ENCODE data around the gene SERPINA1. TPM values are rescaled to one million over a fixed set of nuclear protein-coding genes. Genes with fewer than 3 reads are reported as not detected.

SERPINA1 gene
- total and polyA plus RNA-seq, 2 of the 13 experiments (the other 11 are each of a cell fraction or from before 2014, with no cell fraction given) = 3,266 to 11,015 TPM

DNA sequence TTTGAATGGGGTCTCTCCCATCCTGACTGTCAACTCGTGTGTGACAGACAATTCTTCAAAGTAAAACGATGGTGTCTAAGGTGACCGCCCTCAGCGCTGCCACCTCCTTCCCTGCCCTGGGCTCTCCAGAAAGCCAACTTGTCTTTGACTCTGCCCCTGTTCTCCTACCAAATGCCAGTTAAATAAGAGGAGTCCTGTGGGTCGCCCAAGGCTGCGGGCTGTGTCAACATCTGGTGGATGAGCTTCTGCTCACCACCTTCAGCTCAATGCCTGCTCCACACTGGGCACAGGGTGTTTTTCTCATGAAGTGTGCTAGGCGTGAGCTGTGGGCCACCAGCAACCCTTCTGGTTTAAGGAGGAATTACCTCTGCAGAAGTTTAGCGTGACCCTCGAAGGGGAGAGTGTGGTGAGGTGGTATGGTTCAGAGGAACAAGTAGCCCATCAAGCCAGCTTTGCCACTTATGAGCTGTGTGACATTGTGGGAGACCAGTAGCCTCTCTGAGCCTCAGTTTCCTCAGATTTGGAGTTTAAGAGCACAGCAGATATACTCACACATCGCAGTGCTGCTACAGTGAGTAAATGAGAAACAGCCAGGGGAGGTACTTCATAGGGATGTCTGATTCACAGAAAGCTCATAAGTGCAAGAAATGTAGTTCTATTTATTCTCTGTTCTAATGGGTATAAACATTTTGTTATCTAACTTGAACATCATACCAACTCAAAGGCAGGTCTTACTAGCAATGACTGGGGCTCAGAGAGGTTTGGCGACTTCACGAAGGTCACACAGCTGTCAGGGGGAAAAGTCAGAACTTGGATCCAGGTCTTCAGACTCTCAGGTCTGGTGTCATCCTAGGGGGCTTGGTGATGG lies 12.1 kb downstream of the SERPINA1 start (continued):
- TF ChIP-seq, protein P1, sequence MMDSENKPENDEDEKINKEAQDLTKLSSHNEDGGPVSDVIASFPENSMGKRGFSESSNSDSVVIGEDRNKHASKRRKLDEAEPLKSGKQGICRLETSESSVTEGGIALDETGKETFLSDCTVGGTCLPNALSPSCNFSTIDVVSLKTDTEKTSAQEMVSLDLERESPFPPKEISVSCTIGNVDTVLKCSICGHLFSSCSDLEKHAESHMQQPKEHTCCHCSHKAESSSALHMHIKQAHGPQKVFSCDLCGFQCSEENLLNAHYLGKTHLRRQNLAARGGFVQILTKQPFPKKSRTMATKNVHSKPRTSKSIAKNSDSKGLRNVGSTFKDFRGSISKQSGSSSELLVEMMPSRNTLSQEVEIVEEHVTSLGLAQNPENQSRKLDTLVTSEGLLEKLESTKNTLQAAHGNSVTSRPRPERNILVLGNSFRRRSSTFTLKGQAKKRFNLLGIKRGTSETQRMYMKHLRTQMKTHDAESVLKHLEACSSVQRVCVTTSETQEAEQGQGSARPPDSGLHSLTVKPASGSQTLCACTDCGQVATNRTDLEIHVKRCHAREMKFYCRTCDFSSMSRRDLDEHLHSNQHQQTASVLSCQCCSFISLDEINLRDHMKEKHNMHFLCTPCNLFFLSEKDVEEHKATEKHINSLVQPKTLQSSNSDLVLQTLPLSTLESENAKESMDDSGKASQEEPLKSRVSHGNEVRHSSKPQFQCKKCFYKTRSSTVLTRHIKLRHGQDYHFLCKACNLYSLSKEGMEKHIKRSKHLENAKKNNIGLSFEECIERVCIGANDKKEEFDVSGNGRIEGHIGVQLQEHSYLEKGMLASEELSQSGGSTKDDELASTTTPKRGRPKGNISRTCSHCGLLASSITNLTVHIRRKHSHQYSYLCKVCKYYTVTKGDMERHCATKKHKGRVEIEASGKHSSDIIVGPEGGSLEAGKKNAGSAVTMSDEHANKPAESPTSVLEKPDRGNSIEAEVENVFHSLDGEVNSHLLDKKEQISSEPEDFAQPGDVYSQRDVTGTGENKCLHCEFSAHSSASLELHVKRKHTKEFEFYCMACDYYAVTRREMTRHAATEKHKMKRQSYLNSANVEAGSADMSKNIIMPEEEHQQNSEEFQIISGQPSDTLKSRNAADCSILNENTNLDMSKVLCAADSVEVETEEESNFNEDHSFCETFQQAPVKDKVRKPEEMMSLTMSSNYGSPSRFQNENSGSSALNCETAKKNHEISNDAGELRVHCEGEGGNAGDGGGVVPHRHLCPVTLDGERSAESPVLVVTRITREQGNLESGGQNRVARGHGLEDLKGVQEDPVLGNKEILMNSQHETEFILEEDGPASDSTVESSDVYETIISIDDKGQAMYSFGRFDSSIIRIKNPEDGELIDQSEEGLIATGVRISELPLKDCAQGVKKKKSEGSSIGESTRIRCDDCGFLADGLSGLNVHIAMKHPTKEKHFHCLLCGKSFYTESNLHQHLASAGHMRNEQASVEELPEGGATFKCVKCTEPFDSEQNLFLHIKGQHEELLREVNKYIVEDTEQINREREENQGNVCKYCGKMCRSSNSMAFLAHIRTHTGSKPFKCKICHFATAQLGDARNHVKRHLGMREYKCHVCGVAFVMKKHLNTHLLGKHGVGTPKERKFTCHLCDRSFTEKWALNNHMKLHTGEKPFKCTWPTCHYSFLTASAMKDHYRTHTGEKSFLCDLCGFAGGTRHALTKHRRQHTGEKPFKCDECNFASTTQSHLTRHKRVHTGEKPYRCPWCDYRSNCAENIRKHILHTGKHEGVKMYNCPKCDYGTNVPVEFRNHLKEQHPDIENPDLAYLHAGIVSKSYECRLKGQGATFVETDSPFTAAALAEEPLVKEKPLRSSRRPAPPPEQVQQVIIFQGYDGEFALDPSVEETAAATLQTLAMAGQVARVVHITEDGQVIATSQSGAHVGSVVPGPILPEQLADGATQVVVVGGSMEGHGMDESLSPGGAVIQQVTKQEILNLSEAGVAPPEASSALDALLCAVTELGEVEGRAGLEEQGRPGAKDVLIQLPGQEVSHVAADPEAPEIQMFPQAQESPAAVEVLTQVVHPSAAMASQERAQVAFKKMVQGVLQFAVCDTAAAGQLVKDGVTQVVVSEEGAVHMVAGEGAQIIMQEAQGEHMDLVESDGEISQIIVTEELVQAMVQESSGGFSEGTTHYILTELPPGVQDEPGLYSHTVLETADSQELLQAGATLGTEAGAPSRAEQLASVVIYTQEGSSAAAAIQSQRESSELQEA (CRISPR knock-in tag; IDR thresholded peaks at IDR 0.05; ENCODE audit: not compliant biosample characterization) = no peak
- peak; percentile 32; the same call in 1 of the 2 replicates for TF ChIP-seq NFIC (IDR thresholded peaks at IDR 0.05; ENCODE audit: low read length)
- no peak for TF ChIP-seq ZNF7 (CRISPR knock-in tag; IDR thresholded peaks at IDR 0.05)
- no peak for TF ChIP-seq ZNF350 (CRISPR knock-in tag; IDR thresholded peaks at IDR 0.05; ENCODE audit: borderline replicate concordance, low read depth)
- no peak for TF ChIP-seq HES4 (CRISPR knock-in tag; IDR thresholded peaks at IDR 0.05; ENCODE audit: borderline replicate concordance)
- no peak for TF ChIP-seq ZNF468 (CRISPR knock-in tag; IDR thresholded peaks at IDR 0.05)
- no peak for TF ChIP-seq EED (CRISPR knock-in tag; IDR thresholded peaks at IDR 0.05)
- peak; percentile 25; the same call in 1 of the 2 replicates for TF ChIP-seq ZFY (CRISPR knock-in tag; IDR thresholded peaks at IDR 0.05)
- no peak for TF ChIP-seq SMAD9 (CRISPR knock-in tag; IDR thresholded peaks at IDR 0.05)
- TF ChIP-seq ZNF598 (CRISPR knock-in tag; IDR thresholded peaks at IDR 0.05; ENCODE audit: borderline replicate concordance) = no peak
- peak; percentile 50 to 88; a peak in 3 of 4 replicates for TF ChIP-seq POLR2A (IDR thresholded peaks at IDR 0.05; ENCODE audit: insufficient read depth in 1 of 2, low read depth in 2 of 2, low read length in 2 of 2)
- TF ChIP-seq POGZ (CRISPR knock-in tag; IDR thresholded peaks at IDR 0.05) = peak; percentile 40; the same call in 1 of the 2 replicates
- TF ChIP-seq, protein P2, sequence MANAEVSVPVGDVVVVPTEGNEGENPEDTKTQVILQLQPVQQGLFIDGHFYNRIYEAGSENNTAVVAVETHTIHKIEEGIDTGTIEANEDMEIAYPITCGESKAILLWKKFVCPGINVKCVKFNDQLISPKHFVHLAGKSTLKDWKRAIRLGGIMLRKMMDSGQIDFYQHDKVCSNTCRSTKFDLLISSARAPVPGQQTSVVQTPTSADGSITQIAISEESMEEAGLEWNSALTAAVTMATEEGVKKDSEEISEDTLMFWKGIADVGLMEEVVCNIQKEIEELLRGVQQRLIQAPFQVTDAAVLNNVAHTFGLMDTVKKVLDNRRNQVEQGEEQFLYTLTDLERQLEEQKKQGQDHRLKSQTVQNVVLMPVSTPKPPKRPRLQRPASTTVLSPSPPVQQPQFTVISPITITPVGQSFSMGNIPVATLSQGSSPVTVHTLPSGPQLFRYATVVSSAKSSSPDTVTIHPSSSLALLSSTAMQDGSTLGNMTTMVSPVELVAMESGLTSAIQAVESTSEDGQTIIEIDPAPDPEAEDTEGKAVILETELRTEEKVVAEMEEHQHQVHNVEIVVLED (CRISPR knock-in tag; IDR thresholded peaks at IDR 0.05; ENCODE audit: borderline replicate concordance) = no peak
- TF ChIP-seq, protein P3, sequence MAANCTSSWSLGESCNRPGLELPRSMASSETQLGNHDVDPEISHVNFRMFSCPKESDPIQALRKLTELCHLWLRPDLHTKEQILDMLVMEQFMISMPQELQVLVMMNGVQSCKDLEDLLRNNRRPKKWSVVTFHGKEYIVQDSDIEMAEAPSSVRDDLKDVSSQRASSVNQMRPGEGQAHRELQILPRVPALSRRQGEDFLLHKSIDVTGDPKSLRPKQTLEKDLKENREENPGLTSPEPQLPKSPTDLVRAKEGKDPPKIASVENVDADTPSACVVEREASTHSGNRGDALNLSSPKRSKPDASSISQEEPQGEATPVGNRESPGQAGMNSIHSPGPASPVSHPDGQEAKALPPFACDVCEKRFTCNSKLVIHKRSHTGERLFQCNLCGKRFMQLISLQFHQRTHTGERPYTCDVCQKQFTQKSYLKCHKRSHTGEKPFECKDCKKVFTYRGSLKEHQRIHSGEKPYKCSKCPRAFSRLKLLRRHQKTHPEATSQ (CRISPR knock-in tag; IDR thresholded peaks at IDR 0.05; ENCODE audit: borderline replicate concordance) = no peak; the same call in none of the 2 replicates
- TF ChIP-seq CREB1 (IDR thresholded peaks at IDR 0.05) = no peak
- TF ChIP-seq CREB1 (CRISPR knock-in tag; IDR thresholded peaks at IDR 0.05) = peak; percentile 57; the same call in 1 of the 2 replicates
- no peak for TF ChIP-seq MBNL3 (CRISPR knock-in tag; conservative IDR thresholded peaks at IDR 0.05)
- no peak; the same call in 1 of the 2 replicates for TF ChIP-seq GATAD1 (CRISPR knock-in tag; IDR thresholded peaks at IDR 0.05)
- TF ChIP-seq ZNF207 (IDR thresholded peaks at IDR 0.05; ENCODE audit: borderline replicate concordance) = no peak
